ENCODE measurements around the gene RHBDD1.

The RHBDD1 gene

DNA sequence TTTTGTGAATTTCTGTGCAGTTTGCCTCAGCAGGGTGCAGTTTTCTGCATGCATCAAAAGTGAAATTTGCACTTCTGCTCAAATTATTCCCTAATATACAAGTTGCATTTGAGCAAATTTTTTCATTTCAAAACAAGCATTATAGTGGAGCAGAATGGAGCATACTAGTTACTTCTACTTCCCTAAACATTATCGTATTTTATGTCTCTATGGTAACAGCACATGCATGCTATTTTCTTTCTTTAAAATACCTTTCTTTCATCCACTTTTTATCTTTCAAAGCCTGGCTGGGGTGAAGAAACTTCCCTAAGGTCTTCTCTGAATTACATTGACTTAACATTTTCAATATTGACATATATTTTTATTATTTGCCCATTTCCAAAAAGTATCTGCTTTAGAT, 11.2 kb downstream of the RHBDD1 start:
- no peak for ATAC-seq

DNA sequence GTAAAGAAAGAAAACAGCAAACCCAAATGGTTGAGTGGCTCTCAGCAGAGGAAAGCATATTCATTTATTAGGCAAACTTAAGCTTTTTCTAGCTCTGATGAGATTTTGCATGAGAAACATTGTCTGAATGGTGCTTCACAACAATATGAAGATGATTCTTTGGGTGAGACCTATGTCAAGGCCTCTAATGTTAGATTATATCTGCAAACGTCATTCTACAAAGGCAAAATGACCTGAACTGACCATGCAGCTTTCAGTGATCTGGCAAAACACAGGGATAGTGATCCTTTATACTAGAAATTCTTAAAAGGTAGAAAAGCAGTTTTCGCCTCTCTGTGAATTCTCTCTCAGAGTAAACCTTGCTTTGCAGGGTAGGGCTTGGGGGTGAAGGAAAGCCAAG, 11.7 kb downstream of the RHBDD1 start:
- no peak for ATAC-seq

DNA sequence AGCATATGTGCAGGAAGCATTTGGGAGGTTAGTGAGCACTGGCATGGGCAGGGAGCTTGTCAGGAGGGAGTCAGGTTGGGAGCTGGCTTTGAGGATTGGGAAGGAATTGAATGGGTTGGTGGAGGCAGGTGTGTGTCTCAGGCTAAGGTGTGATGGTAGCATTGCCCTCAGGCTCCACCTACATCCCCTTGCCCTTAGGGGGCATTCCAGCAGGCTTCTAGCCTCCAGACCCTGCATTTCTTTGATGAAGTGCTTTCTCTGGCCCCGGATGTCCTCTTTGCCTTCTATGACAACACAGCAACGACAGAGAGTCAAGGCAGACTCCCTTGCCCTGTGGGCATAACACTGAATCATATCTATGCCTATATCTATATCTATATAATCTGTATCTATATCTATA, 13.5 kb downstream of the RHBDD1 start:
- ATAC-seq = no peak

DNA sequence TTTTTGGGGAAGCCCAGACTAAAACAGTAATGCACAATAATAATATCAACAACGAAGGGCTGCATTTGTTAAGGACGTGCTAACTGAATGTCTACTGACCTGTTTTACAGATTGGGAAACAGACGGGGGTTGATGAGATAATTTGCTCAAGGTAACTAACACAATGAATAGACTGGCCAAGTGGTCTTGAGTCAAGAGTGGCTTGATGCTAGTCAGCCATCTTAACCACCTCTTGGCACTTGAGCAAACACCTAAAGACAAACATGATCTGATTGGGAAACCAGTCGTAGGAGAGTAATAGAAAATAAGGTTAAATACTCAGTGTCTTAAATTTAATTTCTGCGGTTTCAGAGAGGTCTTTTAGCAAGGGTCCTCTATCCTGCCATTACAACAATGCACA, 14.2 kb downstream of the RHBDD1 start:
- ATAC-seq = no peak

DNA sequence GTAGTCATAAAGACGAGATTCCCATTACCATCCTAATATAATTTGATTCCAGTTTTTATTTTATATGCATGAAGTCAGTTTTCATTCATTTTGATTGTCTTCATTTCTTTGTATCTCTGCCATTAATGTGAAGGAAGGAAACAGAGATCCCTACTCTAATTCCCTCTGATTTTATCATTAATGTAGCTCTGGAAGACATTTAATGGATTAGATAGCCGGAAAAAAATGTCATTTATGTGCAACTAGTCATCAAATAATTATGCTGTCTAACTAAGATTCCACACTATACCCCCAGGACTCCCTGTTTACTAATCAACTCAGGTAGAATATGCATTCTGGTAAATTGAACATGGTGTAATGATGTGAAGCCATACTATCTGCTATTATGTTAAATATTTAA, 19.9 kb downstream of the RHBDD1 start:
- no peak for ATAC-seq

DNA sequence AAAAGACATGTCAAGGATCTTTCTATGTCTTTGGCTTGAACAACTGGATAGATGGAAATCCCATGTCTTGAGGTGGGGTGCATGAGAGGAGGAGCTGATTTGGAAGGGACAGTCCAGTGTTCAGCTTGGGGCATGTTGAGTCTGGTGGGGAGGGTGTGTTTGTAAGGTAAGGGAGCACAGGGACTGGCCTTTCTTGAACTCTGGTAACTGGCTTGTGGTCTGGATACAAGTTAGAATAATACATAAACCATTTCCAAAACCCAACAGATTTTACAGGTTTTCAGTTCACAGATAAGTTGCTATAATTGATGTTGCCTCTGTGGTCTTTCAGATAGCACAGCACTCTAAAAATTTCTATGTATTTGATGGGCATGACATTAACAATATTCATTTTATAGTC, 24.2 kb downstream of the RHBDD1 start:
- ATAC-seq = no peak

DNA sequence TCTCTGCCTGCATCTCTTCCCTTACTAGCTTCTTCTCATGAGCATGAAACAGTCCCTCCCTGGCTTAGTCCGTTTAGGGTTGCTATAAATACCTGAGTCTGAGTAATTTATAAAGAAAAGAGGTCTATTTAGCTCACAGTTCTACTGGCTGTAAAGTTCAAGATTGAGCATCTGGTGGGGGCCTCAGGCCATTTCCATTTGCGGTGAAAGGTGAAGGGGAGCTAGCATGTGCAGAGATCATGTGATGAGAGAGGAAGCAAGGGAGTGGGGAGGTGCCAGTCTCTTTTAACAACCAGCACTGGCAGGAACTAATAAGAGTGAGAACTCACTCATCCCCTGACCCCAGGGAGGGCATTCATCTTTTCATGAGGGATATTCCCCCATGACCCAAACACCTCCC, 26.8 kb downstream of the RHBDD1 start:
- peak in 1 of 2 donors; percentile 25 for ATAC-seq

DNA sequence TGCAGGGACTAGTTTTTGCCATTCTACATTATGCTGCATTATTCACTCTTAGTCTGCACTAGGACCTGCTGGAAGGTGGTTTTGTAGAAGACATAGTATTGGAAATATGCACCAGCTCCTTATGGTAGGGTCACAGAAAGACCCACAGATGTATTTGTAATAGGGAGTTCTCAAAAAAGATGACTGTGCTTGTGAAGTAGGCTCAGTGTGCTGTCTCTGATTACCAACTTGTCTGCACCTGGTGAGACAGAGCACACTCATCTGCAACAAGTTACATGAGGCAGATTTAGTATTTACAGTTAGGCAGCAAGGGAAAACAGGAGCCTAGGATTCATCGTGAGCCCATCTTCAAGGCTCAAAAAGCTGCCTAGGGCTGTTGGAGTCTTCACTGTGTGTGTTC, 29.4 kb downstream of the RHBDD1 start:
- ATAC-seq = no peak

DNA sequence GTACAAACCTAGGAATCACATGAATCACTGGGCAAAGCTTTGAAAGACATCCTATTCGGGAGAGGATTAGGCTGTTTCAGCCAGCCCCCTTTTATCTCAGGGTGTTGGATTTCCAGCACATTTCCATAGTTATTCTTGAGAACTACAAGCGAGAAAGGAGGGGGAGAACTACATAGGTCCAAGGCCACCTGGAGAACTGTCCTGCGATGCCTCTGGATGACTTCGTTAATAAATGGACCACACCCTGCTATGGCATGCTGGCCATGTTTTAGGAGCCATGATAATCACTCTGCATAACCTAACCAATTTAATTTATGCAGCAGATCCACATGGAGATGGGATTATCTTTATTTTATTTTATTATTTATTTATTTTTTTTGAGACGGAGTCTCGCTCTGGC, 29.9 kb downstream of the RHBDD1 start:
- ATAC-seq = no peak

DNA sequence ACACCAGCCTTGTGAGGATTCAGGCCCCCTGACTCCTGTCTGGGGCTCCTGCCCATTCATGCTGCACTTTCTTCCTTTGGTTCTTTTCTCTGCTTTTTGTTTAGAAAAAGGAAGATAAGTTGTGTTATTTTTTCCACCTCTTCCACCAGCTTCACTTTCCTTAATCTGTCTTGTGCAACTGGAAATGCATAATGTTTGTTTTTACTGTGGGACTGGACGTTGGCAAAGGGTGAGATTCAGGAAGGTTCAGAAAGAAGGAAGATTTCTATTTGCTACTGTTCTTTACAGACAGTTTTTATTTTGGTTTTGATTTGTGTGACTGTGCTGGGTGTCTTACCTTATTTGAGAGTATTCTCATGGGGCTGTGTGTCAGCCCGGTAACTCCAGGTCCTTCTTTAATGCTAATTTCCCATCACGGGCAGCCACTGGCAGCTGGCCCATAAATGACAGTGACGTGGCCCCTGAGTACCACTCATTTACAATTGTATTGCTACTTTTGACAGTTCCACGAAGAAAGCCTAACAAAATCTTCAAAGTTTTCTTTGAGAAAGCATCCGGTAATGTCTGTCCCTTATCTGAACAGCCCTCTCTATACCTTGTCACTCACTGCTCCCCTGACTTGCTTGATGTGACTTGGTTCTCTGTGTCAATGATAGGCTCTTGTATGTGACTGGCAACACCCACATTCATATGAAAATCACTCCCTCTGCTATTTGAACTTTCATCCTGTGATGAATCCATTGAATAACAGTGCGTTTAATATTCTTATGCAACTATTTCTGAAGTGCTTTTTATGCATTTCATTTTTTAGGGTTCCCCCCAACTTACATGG, 32.7 kb downstream of the RHBDD1 start:
- ATAC-seq = no peak

DNA sequence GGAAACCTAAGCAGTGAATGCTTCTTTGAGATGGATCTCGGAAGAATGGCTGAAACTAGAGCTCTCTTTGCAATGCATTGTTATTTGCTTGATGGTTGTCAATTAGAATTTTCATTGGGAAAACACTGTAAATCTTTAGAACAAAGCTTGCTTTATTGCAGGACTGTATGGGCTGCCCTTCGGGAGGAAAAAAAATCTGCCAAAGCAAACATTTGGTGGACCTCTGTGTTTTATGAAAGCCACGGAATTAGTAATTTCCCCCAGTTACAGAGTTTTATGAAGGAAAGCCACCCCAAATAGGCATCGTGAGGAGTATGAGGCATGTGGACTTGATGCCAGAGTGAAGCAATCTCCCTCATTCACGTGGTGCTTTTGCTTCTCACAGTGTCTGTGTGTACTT, 33.5 kb downstream of the RHBDD1 start:
- no peak for ATAC-seq

DNA sequence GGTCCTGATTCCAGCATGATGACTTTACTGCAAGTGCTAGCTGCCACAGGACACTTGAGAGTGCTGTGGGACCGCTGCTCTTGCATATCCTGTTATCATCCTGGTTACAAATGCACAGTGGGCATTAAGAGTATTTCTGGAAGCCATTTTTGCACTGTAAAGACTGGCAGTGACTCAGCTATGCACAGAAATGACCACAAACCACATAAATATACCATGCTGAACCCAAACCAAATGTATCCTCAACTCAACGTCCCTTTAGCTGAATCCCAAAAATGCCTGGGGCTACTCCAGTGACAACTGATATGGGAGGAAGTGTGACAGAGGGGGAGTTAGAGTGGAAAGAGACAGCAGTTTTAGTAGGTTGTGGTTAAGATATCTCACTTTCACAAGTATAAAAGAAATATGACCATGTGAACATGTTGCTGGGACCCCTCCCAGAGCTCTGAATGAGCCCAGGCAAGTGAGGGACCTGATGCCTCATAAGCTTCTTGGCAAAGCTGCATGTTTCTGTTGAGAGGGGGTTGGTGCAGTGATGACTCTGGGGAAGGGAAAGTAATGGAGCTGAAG, 37.3 kb downstream of the RHBDD1 start:
- ATAC-seq = peak; percentile 19 to 22

DNA sequence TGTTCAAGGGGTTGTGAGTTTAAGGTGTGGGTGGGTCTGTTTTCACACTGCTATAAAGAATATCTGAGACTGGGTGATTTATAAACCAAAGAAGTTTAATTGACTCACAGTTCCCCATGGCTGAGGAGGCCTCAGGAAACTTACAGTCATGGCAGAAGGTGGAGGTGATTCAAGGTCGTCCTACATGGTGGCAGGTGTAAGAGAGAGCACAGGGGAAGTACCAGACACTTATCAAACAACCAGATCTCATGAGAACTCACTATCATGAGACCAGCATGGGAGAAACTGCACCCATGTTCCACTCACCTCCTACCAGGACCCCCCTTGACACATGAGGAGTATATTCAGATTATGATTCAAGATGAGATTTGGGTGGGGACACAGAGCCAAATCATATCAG, 38.0 kb downstream of the RHBDD1 start:
- ATAC-seq = peak; percentile 91 to 92

DNA sequence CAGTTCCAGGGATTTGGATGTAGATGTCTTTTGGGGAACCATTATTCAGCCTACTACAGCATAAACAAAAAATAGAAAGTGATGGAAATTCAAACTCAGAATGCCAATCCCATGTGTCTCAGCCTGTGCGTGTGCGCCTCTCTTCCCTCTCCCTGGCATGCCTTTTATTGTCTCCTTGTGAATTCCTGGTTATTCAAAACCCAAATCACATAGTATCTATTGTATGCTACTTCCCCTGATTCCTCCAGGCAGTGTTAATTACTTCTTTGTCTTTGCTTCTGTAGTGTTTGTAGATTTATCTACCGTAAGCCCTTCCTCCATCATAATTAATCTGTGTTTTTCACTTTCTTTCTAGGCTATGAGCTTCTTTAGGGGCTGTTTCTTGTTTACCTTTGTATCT, 38.9 kb downstream of the RHBDD1 start:
- no peak for ATAC-seq

DNA sequence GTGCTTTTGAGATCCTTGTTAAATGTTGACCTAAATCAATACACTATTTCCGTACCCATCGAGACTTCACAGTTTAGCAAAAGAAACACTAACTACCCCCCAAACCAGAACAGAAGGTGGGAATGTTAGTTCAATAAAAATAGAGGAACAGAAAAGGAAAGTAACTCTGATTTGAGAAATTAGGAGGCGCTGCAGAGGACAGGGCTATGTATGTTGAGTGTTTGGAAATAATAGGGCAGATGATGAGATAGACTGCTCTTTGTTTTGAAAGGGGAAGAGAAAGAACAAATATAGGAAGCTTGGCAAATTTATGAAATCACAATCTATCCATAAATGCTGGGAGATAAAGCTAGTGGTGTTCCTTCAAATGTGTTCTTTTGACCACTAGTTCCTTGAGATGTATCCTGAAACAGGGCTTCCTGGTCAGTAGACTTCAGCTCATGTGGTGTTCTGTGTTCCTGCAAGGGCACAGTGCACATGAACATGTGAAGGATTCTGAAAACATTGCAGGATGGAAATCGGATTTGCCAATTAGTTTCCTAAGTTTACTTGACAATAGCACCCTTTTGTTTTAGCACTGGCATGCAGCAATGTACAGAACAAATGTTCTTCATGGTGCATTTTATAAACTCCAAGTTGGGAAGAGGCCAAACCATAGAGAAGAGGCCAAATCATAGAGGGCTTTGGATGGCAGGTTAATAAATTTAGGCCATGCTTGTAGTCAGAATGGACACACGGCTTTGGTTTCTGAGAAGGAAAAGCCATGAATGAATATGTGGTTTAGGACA, 39.8 kb downstream of the RHBDD1 start:
- no peak for ATAC-seq

DNA sequence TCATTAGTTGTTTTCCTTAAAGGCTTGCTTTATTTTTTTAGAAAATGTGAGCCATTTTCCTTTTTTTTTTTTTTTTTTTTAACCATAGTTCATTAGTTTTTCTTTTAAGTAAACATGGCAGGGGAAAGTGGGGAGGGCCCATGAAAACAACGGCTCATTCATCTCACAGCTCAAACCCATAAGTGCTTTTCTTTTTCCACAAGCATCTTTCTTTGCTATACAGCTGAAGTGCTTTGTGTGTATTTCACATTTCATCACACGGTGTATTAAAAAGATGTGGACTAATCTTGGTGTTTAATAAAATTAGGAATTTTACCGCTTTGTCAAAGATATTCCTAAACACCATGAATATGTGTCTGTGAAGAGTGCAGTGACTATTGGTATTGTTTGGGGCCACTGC, 41.6 kb downstream of the RHBDD1 start:
- no peak for ATAC-seq

DNA sequence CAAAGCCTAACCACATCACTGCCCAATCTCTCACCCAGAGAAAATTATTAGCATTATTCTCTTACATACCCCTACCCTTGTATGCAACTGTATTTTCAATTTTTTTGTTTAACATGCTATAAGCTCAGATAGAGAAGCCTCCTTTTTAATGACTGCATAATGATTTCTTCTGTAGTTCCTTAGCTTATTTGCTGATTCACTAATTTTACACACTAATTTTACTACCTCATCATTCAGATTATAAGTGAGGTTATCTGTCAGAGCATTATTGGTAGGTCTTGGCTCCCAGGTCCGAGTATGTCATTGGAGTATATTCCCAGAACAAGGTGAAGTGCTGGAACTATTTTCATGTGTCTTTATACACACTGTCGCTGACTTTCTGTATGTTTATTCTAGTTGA, 45.4 kb downstream of the RHBDD1 start:
- no peak for ATAC-seq

DNA sequence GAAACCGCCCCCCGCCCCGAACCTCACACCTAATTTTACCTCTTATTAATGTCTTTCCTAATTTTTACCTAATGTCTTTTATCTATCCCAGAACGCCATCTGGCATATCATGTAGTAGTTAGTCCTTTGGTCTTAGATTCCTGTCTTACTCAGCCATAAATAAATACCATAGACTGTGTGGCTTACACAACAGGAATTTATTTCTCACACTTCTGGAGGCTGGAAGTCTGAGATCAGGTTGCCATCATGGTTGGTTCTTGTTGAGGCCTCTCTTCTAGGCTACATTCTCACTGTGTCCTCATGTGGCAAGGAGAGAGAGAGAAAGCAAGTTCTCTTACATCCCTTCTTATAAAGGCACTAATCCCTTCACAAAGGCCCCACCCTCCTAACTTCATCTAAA, 46.8 kb downstream of the RHBDD1 start:
- ATAC-seq = no peak

DNA sequence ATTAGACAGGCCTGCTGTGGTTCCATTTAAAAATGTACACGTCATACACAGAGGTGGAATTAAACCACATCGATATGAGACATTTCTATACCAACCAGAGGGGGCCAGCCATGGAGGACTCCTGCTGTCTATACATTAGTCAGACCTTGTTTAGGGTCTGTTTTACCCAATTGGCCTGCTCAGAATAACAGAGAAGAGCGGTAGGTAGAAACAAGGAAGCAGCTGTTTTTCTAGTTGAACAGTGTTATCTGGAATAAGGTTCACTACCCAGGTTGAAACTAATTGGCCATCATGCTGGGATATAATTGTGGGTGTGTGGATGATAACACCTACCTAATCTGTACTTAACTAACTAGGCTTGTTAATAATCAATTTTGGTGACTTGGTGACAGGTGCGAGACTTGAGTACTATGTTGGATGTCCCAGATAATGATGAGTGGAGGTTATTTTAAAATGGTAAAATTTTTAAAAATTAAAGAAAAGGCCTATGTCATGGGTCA, 47.5 kb downstream of the RHBDD1 start:
- no peak for ATAC-seq

DNA sequence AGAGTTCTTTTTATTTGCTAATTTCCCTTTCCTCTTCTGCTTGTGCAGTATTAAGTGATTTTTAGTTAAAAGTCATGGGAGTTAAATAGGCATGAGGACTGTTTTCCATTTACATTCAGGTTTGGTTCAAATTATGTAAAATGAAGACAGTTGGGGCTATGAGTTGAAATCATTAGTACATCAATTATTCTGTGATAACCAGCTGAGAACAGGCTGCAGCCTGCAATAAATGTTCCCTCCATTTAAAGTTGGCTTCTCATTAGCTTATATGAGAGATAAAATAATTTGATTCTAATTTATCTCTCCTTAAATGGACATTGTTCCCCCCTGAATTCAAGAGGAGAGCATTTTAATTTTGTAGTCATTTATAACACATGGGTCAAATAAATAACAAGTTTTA, 48.3 kb downstream of the RHBDD1 start:
- no peak for ATAC-seq

DNA sequence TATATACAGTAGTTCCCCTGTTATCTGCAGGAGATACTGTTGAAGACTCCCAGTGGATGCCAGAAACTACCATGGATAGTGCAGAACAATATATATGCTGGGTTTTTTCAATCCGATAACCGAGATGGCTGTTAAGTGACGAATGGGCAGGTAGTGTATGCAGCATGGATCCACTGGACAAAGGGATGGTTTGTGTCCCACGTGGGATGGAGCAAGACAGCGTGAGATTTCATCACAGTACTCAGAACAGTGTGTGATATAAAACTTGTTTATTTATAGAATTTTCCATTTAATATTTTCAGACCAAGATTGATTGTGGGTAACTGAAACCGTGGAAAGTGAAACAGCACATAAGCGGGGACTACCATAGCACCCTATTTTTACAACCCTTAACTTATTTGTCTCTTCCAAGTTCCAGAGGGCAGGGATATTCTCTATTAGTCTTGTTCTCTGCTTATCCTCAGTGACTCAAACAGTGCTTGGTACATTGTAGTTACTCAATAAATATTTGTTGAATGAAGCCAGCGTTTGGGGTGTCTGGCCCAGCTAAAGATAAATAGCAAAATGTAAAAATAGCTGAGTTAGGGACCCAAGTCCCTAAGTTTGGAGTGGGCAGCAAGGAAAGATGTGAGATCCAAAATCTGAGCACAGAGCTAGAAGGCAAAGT, 50.0 kb downstream of the RHBDD1 start:
- ATAC-seq = no peak

DNA sequence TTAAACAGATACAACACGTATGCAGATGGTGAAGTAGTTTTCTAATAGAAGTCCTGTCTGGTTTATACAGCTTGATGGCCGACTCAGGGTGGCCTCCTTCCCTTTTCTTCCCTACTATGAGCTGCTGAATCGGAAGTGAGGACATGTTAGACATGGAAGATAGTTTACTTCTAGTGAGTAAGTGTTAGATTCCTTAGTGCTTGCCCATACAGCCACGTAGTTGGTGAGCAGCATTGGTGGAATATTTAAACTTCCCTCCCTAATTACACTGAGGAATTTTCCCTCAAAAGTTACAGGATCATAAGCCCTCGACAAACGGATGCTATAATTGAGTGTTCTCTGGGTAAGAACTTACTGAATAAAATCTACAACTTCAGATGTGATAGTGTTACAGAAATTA, 52.1 kb downstream of the RHBDD1 start:
- ATAC-seq = no peak

DNA sequence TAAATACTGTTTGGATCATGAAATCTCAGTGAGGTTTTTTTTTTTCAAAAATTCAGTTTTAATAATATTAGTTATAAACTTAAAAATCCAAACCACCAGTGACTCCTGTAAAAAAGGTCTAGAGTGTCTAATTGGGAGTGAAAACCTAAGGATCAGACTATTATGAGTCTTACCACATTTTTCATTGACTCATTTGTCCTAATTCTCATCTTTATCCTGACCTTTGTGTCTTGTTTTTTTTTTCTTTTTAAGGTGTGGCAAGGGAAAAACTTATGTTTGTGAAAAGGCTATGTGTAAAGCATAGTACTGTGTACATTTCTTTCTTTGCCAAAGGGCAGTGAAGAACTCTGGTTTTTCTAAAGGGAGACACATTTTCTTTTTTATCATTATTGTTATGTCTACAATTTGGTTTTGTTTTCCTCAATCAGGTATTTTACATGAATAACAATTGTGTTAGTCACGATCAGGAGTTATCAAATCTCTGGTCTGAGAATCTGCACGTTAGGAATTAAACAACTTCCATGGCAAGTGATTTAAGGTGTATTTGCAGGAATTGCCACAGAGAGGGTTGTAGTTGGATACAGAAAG, 52.6 kb downstream of the RHBDD1 start:
- ATAC-seq = no peak

Data from activated CD4-positive, CD25-positive, alpha-beta regulatory T cell treated with anti-CD3 and anti-CD28 coated beads, Interleukin-2, amount 50 U/mL, for 24 hours (primary cell).